Esophagus squamous epithelium (tissue), 5 donors: ENCODE data around the gene C1orf141. TPM values are rescaled to one million over a fixed set of nuclear protein-coding genes. Genes with fewer than 3 reads are reported as not detected.
"Not testable (repeated sequence)": the region's sequence is repeated elsewhere in the genome, so short reads cannot be mapped to it uniquely, and the experiment has no call there.

Experiments used
- DNase-seq: peaks from one replicate; lab custom pipeline; 2025; lab: John Stamatoyannopoulos, UW
- H3K27ac ChIP-seq, 4 donors: fragments of 200-600 bp; sonication (generic); one replicate each; pipeline ENCODE4 v1.5.1; 2016 to 2019; ENCODE audit warnings: mild to moderate bottlenecking in 1 of 4
- H3K27me3 ChIP-seq, 4 donors: fragments of 200-600 bp; sonication (generic); 1 replicate in 3 of 4; 2 replicates in 1 of 4; pipeline versions ENCODE4 v1.5.1 to v1.6.0; 2017 to 2021; ENCODE audit warnings: antibody characterized with exemption in 1 of 4
- H3K36me3 ChIP-seq, 3 donors: fragments of 200-600 bp; sonication (generic); one replicate each; pipeline ENCODE4 v1.5.1; 2016 to 2019
- H3K4me1 ChIP-seq, 3 donors: fragments of 200-600 bp; sonication (generic); one replicate each; pipeline ENCODE4 v1.5.1; 2017 to 2019
- H3K4me3 ChIP-seq, 4 donors: fragments of 200-600 bp; sonication (generic); 1 replicate in 3 of 4; 2 replicates in 1 of 4; pipeline ENCODE4 v1.5.1; 2016 to 2019; ENCODE audit warnings: mild to moderate bottlenecking in 2 of 4, moderate library complexity in 1 of 4
- H3K9me3 ChIP-seq, 3 donors: fragments of 200-600 bp; sonication (generic); one replicate each; pipeline ENCODE4 v1.5.1; 2016 to 2019
- CTCF ChIP-seq, 6 experiments: fragments of 450-650 bp in 4 of 6; fragments of 200-600 bp in 2 of 6; sonication (generic) in 2 of 6; IDR thresholded peaks; one replicate each; pipeline ENCODE4 v1.5.1; 2016 to 2019; ENCODE audit warnings: antibody characterized with exemption in 6 of 6, mild to moderate bottlenecking in 4 of 6, moderate library complexity in 4 of 6
- POLR2A ChIP-seq, 4 donors: fragments of 450-650 bp; IDR thresholded peaks; one replicate each; pipeline ENCODE4 v1.6.1; 2017; ENCODE audit warnings: antibody characterized with exemption in 4 of 4, mild to moderate bottlenecking in 4 of 4, moderate library complexity in 3 of 4
- WGBS, 2 donors: methylation state at CpG; one replicate each; pipeline ENCODE4 v1.1.5; 2018; 5-methylcytosine and 5-hydroxymethylcytosine counted together
- intact Hi-C: fragments of 100-400 bp; cut with DNase I; formaldehyde crosslinking; loops from one replicate; pipeline ENCODE4 v1.15.0; 2022
- total RNA-seq, 4 donors: library from RNA; depleted of rRNA; stranded (reverse); fragments of >200 nt; gene quantifications; one replicate each; pipeline ENCODE4 v1.1.0, GENCODE V29; 2016
- donor health status: DM: yes; HTN: yes; CAD: no.

C1orf141 gene
- total RNA-seq, 4 donors from 2014 or later = not detected

DNA sequence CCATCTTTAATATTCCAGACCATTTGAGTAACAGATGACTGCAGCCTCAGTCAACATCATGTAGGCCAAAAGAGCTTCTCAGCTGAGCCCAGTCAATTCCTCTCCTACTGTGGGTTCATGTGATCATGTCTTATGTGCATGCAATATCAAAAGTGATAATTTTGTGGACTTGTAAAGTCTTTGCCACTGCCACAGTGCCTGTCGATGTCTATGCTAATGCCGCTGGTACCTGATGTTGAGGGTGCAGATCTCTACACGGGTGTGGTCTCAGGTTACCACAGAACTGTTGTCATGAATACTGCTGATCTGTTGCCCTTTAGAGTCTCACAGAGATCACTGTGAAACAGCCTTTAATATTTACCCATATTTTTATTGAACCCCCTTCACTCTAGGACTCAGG lies 11.3 kb upstream of the C1orf141 start:
- H3K27me3 ChIP-seq = no peaks in the 10 kb centered on the region

DNA sequence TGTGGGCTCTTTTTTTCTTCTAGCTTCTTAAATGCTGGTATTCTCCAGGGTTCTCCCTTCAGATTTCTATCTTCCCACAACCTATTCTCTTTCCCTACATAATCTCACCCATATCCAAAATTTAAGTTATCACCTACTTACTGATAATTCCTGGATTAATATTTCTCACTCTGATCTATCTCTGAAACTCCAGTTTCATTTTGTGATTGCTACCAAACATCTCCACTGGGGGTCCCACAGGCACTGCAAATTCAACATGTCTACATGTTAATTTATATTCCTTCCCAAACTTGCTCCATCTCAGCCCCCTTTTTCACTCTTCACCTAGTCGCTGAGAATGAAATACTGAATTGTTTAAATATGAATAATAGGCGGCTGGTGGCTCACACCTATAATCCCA lies 9.9 kb upstream of the C1orf141 start:
- intact Hi-C loops = loop anchor here (5.0 kb wide), 1 partner anchor 147 kb away; no protein-coding TSS in a partner anchor
- WGBS, 2 donors = 68 to 71% methylated on average over 2 of the region's 2 CpGs
- Histone ChIP-seq H3K9me3 (no peaks in the 10 kb centered on the region), H3K4me3 (no peak overlapping the region), H3K36me3 (no peaks in the 10 kb centered on the region), H3K27me3 (no peaks in the 10 kb centered on the region), H3K27ac (no peak overlapping the region), H3K4me1 (peaks cover 0 to 11% (median 4%) of the 10 kb centered on the region in 3 donors)
- DNase-seq = no peak
- TF ChIP-seq POLR2A (IDR thresholded peaks at IDR 0.05) = no peak
- TF ChIP-seq CTCF (IDR thresholded peaks at IDR 0.05) = peak in 3 of 6 experiments; percentile 10 to 13 (median 12)

More for the DNA sequence above, 11.3 kb upstream of the C1orf141 start:
- 82 to 88% methylated on average over 3 of the region's 3 CpGs for WGBS, 2 donors
- Histone ChIP-seq H3K4me1 (peaks cover 0 to 11% (median 4%) of the 10 kb centered on the region in 3 donors), H3K36me3 (no peaks in the 10 kb centered on the region), H3K9me3 (no peaks in the 10 kb centered on the region), H3K4me3 (no peak overlapping the region), H3K27ac (no peak overlapping the region)
- TF ChIP-seq CTCF (IDR thresholded peaks at IDR 0.05) (no peak), POLR2A (IDR thresholded peaks at IDR 0.05) (no peak)
- intact Hi-C loops = loop anchor here (5.0 kb wide), 1 partner anchor 149 kb away; no protein-coding TSS in a partner anchor
- no peak for DNase-seq

DNA sequence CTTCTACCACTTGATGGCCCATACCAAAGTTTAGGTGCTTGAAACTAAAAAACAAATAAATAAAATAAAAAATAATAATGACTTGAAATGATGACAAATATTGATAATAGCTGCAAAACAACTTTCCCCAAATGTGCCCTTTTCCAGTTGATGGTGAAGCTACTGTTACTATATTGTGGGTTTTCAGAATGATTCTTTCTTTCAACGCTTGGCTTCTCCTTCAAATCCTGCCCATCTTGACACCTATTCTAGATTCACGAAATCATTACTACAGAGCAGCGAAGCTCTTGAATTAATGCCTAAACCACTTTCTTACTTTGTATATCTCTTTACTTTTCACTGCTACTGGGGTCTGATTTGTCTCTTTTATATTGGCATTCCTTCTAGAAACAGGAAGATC lies 9.2 kb upstream of the C1orf141 start:
- no peak for DNase-seq
- Histone ChIP-seq H3K9me3 (no peaks in the 10 kb centered on the region), H3K4me3 (no peak overlapping the region), H3K36me3 (no peaks in the 10 kb centered on the region), H3K27ac (no peak overlapping the region), H3K4me1 (peaks cover 0 to 5% (median 3%) of the 10 kb centered on the region in 3 donors), H3K27me3 (no peaks in the 10 kb centered on the region)
- WGBS, 2 donors = 76 to 82% methylated on average over 3 of the region's 3 CpGs
- intact Hi-C loops = no loop called here
- no peak for TF ChIP-seq POLR2A (IDR thresholded peaks at IDR 0.05)
- TF ChIP-seq CTCF (IDR thresholded peaks at IDR 0.05) = no peak

- 60 to 70% methylated on average over 3 of the region's 3 CpGs for WGBS, 2 donors
- H3K9me3 ChIP-seq = no peaks in the 10 kb centered on the region
- H3K27me3 ChIP-seq = no peaks in the 10 kb centered on the region
- TF ChIP-seq POLR2A (IDR thresholded peaks at IDR 0.05) (no peak), CTCF (IDR thresholded peaks at IDR 0.05) (no peak)
- H3K27ac ChIP-seq = no peak overlapping the region
- no peaks in the 10 kb centered on the region for H3K4me1 ChIP-seq
- no peaks in the 10 kb centered on the region for H3K36me3 ChIP-seq
- DNase-seq = no peak
- intact Hi-C loops = no loop called here
- no peak overlapping the region for H3K4me3 ChIP-seq
Observed at GRCh38 chr1:67142931-67143330, 8.2 kb upstream of the C1orf141 start.

- intact Hi-C loops = not testable (repeated sequence)
Observed at GRCh38 chr1:67141832-67142231, 7.1 kb upstream of the C1orf141 start.

DNA sequence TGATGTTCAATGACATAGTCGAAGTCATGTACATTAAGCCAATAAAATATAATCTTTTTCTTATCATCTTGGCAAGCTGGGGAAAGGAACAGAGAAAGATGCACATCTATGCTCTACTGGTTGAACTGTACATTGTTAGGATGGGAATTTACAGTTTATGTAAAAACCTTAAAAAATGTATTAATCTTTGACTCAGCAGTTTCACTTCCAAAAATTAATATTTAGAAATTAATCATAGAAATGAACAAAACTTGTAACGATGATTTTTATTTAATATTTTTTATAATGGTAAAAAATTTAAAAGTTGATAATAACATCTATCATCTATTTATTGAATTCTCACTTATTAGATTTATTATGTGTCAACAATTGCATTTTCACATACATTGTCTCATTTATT lies 5.7 kb upstream of the C1orf141 start:
- DNase-seq = no peak
- intact Hi-C loops = no loop called here
- Histone ChIP-seq H3K27ac (no peak overlapping the region), H3K27me3 (no peaks in the 10 kb centered on the region), H3K4me1 (no peaks in the 10 kb centered on the region), H3K36me3 (no peaks in the 10 kb centered on the region), H3K4me3 (no peak overlapping the region), H3K9me3 (no peaks in the 10 kb centered on the region)
- no peak for TF ChIP-seq POLR2A (IDR thresholded peaks at IDR 0.05)
- TF ChIP-seq CTCF (IDR thresholded peaks at IDR 0.05) = no peak
- 76 to 81% methylated on average over 2 of the region's 2 CpGs for WGBS, 2 donors

More at GRCh38 chr1:67141832-67142231, 7.1 kb upstream of the C1orf141 start:
- WGBS, 2 donors = 64 to 72% methylated on average over 3 of the region's 3 CpGs
- not testable (repeated sequence) for H3K4me1 ChIP-seq, H3K27ac ChIP-seq, H3K36me3 ChIP-seq, DNase-seq, H3K27me3 ChIP-seq, H3K4me3 ChIP-seq, H3K9me3 ChIP-seq
